T-cell (primary cell): Measurements from ENCODE around the gene SLC38A1. TPM values are rescaled to one million over a fixed set of nuclear protein-coding genes. Genes with fewer than 3 reads are reported as not detected.
A peak's percentile ranks its signal among the peaks of the same experiment; 100 is the strongest.

Source experiments
- ATAC-seq, 4 experiments: fragments of 200-7000 bp in 3 of 4; fragments of 150-1000 bp in 1 of 4; cut with Tn5 transposase; replicated peaks in 1 of 4; 1 replicate in 3 of 4; 2 replicates in 1 of 4; pipeline ENCODE4 v1.10.0; 2021; ENCODE audit warnings: moderate library complexity in 3 of 4, mild to moderate bottlenecking in 2 of 4, moderate number of reproducible peaks in 1 of 4
- CTCF ChIA-PET, 2 donors: fragments of 300-600 bp; sonication (Branson Sonifier 250); formaldehyde crosslinking; loops; one replicate each; lab custom pipeline; 2022; ENCODE audit warnings: antibody characterized with exemption in 2 of 2; lab: Charles Lee
- POLR2A ChIA-PET, 2 donors: fragments of 300-600 bp; sonication (Branson Sonifier 250); formaldehyde crosslinking; loops; one replicate each; lab custom pipeline; 2022; ENCODE audit warnings: antibody characterized with exemption in 2 of 2; lab: Charles Lee
- DNase-seq, 35 experiments: peaks; one replicate each; pipeline versions ENCODE4 v3.0.0 to v3.0.0-alpha.2; 2013 to 2023
- H3K27ac ChIP-seq: one replicate; pipeline ENCODE4 v1.5.1; 2013; ENCODE audit warnings: low read length
- H3K27me3 ChIP-seq, 2 experiments: replicated peaks in 1 of 2; 1 replicate in 1 of 2; 2 replicates in 1 of 2; pipeline versions ENCODE4 v1.6.1 to v1.7.0; 2013; ENCODE audit warnings: low read length in 1 of 2, mixed read lengths in 1 of 2; ENCODE audit not compliant: control insufficient read depth in 2 of 2, insufficient read depth in 2 of 2; ENCODE audit errors: extremely low read depth in 1 of 2
- H3K36me3 ChIP-seq, 2 donors: 1 replicate in 1 of 2; 2 replicates in 1 of 2; pipeline versions ENCODE4 v1.6.1 to v1.7.0; 2013; ENCODE audit warnings: low read length in 1 of 2; ENCODE audit not compliant: control insufficient read depth in 2 of 2, insufficient read depth in 1 of 2; ENCODE audit errors: extremely low read depth in 1 of 2
- H3K4me1 ChIP-seq, 2 experiments: 1 replicate in 1 of 2; 2 replicates in 1 of 2; pipeline versions ENCODE4 v1.6.1 to v1.7.0; 2013; ENCODE audit warnings: low read length in 2 of 2, mixed read lengths in 1 of 2; ENCODE audit not compliant: insufficient read depth in 2 of 2, control insufficient read depth in 1 of 2; ENCODE audit errors: extremely low read depth in 1 of 2
- H3K4me3 ChIP-seq, 2 donors: 1 replicate in 1 of 2; 2 replicates in 1 of 2; pipeline versions ENCODE4 v1.5.1 to v1.7.0; 2013; ENCODE audit warnings: mild to moderate bottlenecking in 2 of 2, low read length in 1 of 2, moderate library complexity in 1 of 2; ENCODE audit not compliant: control insufficient read depth in 1 of 2; ENCODE audit errors: extremely low read depth in 1 of 2
- H3K9me3 ChIP-seq: 2 replicates; pipeline ENCODE4 v1.7.0; 2013
- H3K27ac Mint-ChIP-seq, 2 donors: one replicate each; pipeline ENCODE4 v1.8.0; 2020 to 2021; ENCODE audit warnings: mild to moderate bottlenecking in 2 of 2, mixed read lengths in 2 of 2
- H3K27me3 Mint-ChIP-seq, 2 donors: one replicate each; pipeline ENCODE4 v1.8.0; 2021 to 2022; ENCODE audit warnings: mixed read lengths in 2 of 2
- H3K36me3 Mint-ChIP-seq: one replicate; pipeline ENCODE4 v1.8.0; 2021; ENCODE audit warnings: mixed read lengths
- H3K4me1 Mint-ChIP-seq, 3 donors: one replicate each; pipeline ENCODE4 v1.8.0; 2020 to 2022; ENCODE audit warnings: mixed read lengths in 3 of 3, mild to moderate bottlenecking in 1 of 3
- H3K4me3 Mint-ChIP-seq, 3 donors: one replicate each; pipeline ENCODE4 v1.8.0; 2020 to 2022; ENCODE audit warnings: mild to moderate bottlenecking in 3 of 3, mixed read lengths in 3 of 3, moderate library complexity in 3 of 3
- H3K9me3 Mint-ChIP-seq, 3 donors: one replicate each; pipeline ENCODE4 v1.8.0; 2020 to 2022; ENCODE audit warnings: mixed read lengths in 3 of 3
- WGBS: methylation state at CpG from one replicate; pipeline ENCODE4 v1.1.5; 2013; ENCODE audit warnings: missing lambda C conversion rate; ENCODE audit not compliant: insufficient coverage; 5-methylcytosine and 5-hydroxymethylcytosine counted together
- total RNA-seq, 35 experiments: library from RNA in 6 of 35; stranded (reverse) in 6 of 35; fragments of 120-200 nt in 1 of 35; gene quantifications; one replicate each; pipeline versions ENCODE4 v1.2.1 to v1.2.4 and lab custom pipeline; 2013 to 2026

SLC38A1 gene
- total RNA-seq, 5 donors from 2014 or later (not counting 1 experiment from before 2014, with no cell fraction given), result 273 to 321 (median 286) TPM

GRCh38 chr12:46266869-46267574, 1.8 kb downstream of the SLC38A1 start:
- ChIA-PET CTCF (interaction anchor here in 1 of 2 donors (0.7 to 1.7 kb wide), 4 partner anchors 39 to 142 kb away, joined by 4 to 6 read pairs (median 5); no protein-coding TSS in a partner anchor), POLR2A (interaction anchor here (0.6 to 1.6 kb wide), 16 partner anchors 9 to 109 kb away, joined by 3 to 56 read pairs (median 3); no protein-coding TSS in a partner anchor)
- Histone ChIP-seq H3K27me3 (no peaks in the 10 kb centered on the region), H3K36me3 (peaks cover 0 to 19% of the 10 kb centered on the region in 2 donors), H3K4me1 (peaks cover 28 to 51% of the 10 kb centered on the region in 2 experiments), H3K27ac (peak overlapping the region; percentile 99), H3K4me3 (peak overlapping the region; percentile 94 to 97), H3K9me3 (no peaks in the 10 kb centered on the region)
- Mint-ChIP-seq H3K9me3 (no peaks in the 10 kb centered on the region), H3K4me1 (peaks cover 21 to 41% (median 40%) of the 10 kb centered on the region in 3 donors), H3K27ac (no peak overlapping the region), H3K36me3 (peaks cover 18% of the 10 kb centered on the region), H3K4me3 (no peak overlapping the region), H3K27me3 (no peaks in the 10 kb centered on the region)
- ATAC-seq (peak; percentile 15 to 62 (median 18)), DNase-seq (peak; percentile 18 to 90 (median 72))
- under 1% methylated on average over 25 of the region's 33 CpGs for WGBS

GRCh38 chr12:46266382-46266791, 2.5 kb downstream of the SLC38A1 start:
- no peaks in the 10 kb centered on the region for H3K9me3 Mint-ChIP-seq
- H3K27me3 Mint-ChIP-seq, result no peaks in the 10 kb centered on the region
- no peak overlapping the region for H3K27ac Mint-ChIP-seq
- H3K27ac ChIP-seq, result peak overlapping the region; percentile 99
- CTCF ChIA-PET, result interaction anchor here in 1 of 2 donors (0.7 to 1.7 kb wide), 4 partner anchors 39 to 141 kb away, joined by 4 to 6 read pairs (median 5); no protein-coding TSS in a partner anchor
- peaks cover 15 to 34% (median 34%) of the 10 kb centered on the region in 3 donors for H3K4me1 Mint-ChIP-seq
- no peaks in the 10 kb centered on the region for H3K27me3 ChIP-seq
- POLR2A ChIA-PET, result interaction anchor here (0.6 to 1.6 kb wide), 16 partner anchors 8 to 109 kb away, joined by 3 to 56 read pairs (median 3); no protein-coding TSS in a partner anchor
- H3K36me3 ChIP-seq, result peaks cover 0 to 23% of the 10 kb centered on the region in 2 donors
- H3K4me3 Mint-ChIP-seq, result no peak overlapping the region
- DNase-seq (peak in 29 of 35 experiments; percentile 8 to 70 (median 32)), ATAC-seq (peak in 1 of 4 experiments; percentile 23)
- peaks cover 18% of the 10 kb centered on the region for H3K36me3 Mint-ChIP-seq
- no peaks in the 10 kb centered on the region for H3K9me3 ChIP-seq
- peaks cover 30 to 58% of the 10 kb centered on the region in 2 experiments for H3K4me1 ChIP-seq
- WGBS, result 4% methylated on average over 3 of the region's 7 CpGs
- H3K4me3 ChIP-seq, result peak overlapping the region; percentile 94 to 97

- Histone ChIP-seq H3K4me1 (peaks cover 28 to 56% of the 10 kb centered on the region in 2 experiments), H3K4me3 (peak overlapping the region; percentile 94 to 97), H3K36me3 (peaks cover 0 to 23% of the 10 kb centered on the region in 2 donors), H3K9me3 (no peaks in the 10 kb centered on the region), H3K27ac (peak overlapping the region; percentile 99), H3K27me3 (no peaks in the 10 kb centered on the region)
- DNase-seq (no peak), ATAC-seq (no peak)
- H3K9me3 Mint-ChIP-seq, result no peaks in the 10 kb centered on the region
- H3K36me3 Mint-ChIP-seq, result peaks cover 18% of the 10 kb centered on the region
- no CpG with 5 or more reads among the region's 3 CpGs for WGBS
- no peak overlapping the region for H3K27ac Mint-ChIP-seq
- no peak overlapping the region for H3K4me3 Mint-ChIP-seq
- no peaks in the 10 kb centered on the region for H3K27me3 Mint-ChIP-seq
- POLR2A ChIA-PET, result interaction anchor here in 1 of 2 donors (1.1 to 1.6 kb wide), 4 partner anchors 20 to 57 kb away, joined by 3 to 56 read pairs (median 8); no protein-coding TSS in a partner anchor
- H3K4me1 Mint-ChIP-seq, result peaks cover 8 to 28% (median 27%) of the 10 kb centered on the region in 3 donors
- CTCF ChIA-PET, result interaction anchor here in 1 of 2 donors (1.3 to 1.7 kb wide), 2 partner anchors 38 to 51 kb away, joined by 5 to 6 read pairs; no protein-coding TSS in a partner anchor
Measured at GRCh38 chr12:46265734-46266133, 3.1 kb downstream of the SLC38A1 start.

- H3K9me3 ChIP-seq, result no peaks in the 10 kb centered on the region
- peaks cover 31 to 49% of the 10 kb centered on the region in 2 experiments for H3K4me1 ChIP-seq
- CTCF ChIA-PET, result no interaction called here
- H3K4me3 ChIP-seq, result peak overlapping the region; percentile 36 to 94
- POLR2A ChIA-PET, result interaction anchor here in 1 of 2 donors (2.1 kb wide), 1 partner anchor 47 kb away, joined by 7 read pairs; no protein-coding TSS in a partner anchor
- peaks cover 0 to 23% of the 10 kb centered on the region in 2 donors for H3K36me3 ChIP-seq
- Mint-ChIP-seq H3K36me3 (peaks cover 18% of the 10 kb centered on the region), H3K27ac (no peak overlapping the region), H3K9me3 (no peaks in the 10 kb centered on the region), H3K27me3 (no peaks in the 10 kb centered on the region), H3K4me3 (no peak overlapping the region), H3K4me1 (peaks cover 3 to 21% (median 21%) of the 10 kb centered on the region in 3 donors)
- DNase-seq (no peak), ATAC-seq (no peak)
- H3K27me3 ChIP-seq, result no peaks in the 10 kb centered on the region
- H3K27ac ChIP-seq, result peak overlapping the region; percentile 99
Measured at GRCh38 chr12:46265102-46265501, 3.7 kb downstream of the SLC38A1 start.

- peaks cover 38 to 48% of the 10 kb centered on the region in 2 experiments for H3K4me1 ChIP-seq
- ChIA-PET POLR2A (interaction anchor here (0.5 to 2.1 kb wide), 9 partner anchors 15 to 1558 kb away, joined by 3 to 8 read pairs (median 3); no protein-coding TSS in a partner anchor), CTCF (interaction anchor here in 1 of 2 donors (1.4 kb wide), 1 partner anchor 21 kb away, joined by 5 read pairs; no protein-coding TSS in a partner anchor)
- H3K27ac ChIP-seq, result peak overlapping the region; percentile 20
- ATAC-seq, result no peak
- Mint-ChIP-seq H3K27me3 (no peaks in the 10 kb centered on the region), H3K4me3 (peak overlapping the region in 2 of 3 donors; percentile 42 to 71), H3K4me1 (peaks cover 0 to 20% (median 20%) of the 10 kb centered on the region in 3 donors), H3K9me3 (no peaks in the 10 kb centered on the region), H3K27ac (peak overlapping the region; percentile 54 to 63), H3K36me3 (peaks cover 18% of the 10 kb centered on the region)
- H3K9me3 ChIP-seq, result no peaks in the 10 kb centered on the region
- WGBS, result no CpG with 5 or more reads among the region's 1 CpG
- DNase-seq, result no peak
- no peak overlapping the region for H3K4me3 ChIP-seq
- no peaks in the 10 kb centered on the region for H3K27me3 ChIP-seq
- peaks cover 0 to 23% of the 10 kb centered on the region in 2 donors for H3K36me3 ChIP-seq
Measured at GRCh38 chr12:46264057-46264456, 4.8 kb downstream of the SLC38A1 start.
